Liver (tissue), 9 donors: ENCODE results near the gene UMODL1. TPM values are rescaled to one million over a fixed set of nuclear protein-coding genes. Genes with fewer than 3 reads are reported as not detected.

ENCODE experiments used
- DNase-seq: peaks from one replicate; pipeline ENCODE4 v3.0.0-alpha.2; 2017; ENCODE audit warnings: low spot score
- H3K27ac ChIP-seq, 2 donors: one replicate each; pipeline ENCODE4 v1.7.0; 2013; ENCODE audit warnings: inconsistent platforms in 2 of 2, low read length in 2 of 2, control low read depth in 1 of 2, low read depth in 1 of 2, mild to moderate bottlenecking in 1 of 2
- H3K27me3 ChIP-seq, 4 donors: one replicate each; pipeline versions ENCODE4 v1.6.1 to v1.7.0; 2013; ENCODE audit warnings: low read length in 3 of 4, inconsistent platforms in 1 of 4, mild to moderate bottlenecking in 1 of 4, moderate library complexity in 1 of 4; ENCODE audit not compliant: control insufficient read depth in 4 of 4, insufficient read depth in 4 of 4
- H3K36me3 ChIP-seq, 4 donors: one replicate each; pipeline versions ENCODE4 v1.6.1 to v1.7.0; 2013; ENCODE audit warnings: low read length in 3 of 4, mild to moderate bottlenecking in 3 of 4, low read depth in 1 of 4, moderate library complexity in 1 of 4; ENCODE audit not compliant: control insufficient read depth in 4 of 4, insufficient read depth in 3 of 4
- H3K4me1 ChIP-seq, 4 donors: one replicate each; pipeline versions ENCODE4 v1.6.1 to v1.7.0; 2013; ENCODE audit warnings: low read length in 3 of 4, mild to moderate bottlenecking in 3 of 4, moderate library complexity in 1 of 4; ENCODE audit not compliant: control insufficient read depth in 4 of 4, insufficient read depth in 4 of 4
- H3K4me3 ChIP-seq, 3 donors: one replicate each; pipeline versions ENCODE4 v1.6.1 to v1.7.0; 2013; ENCODE audit warnings: low read length in 3 of 3, control low read depth in 1 of 3, low read depth in 1 of 3, mild to moderate bottlenecking in 1 of 3
- H3K9ac ChIP-seq, 2 donors: one replicate each; pipeline ENCODE4 v1.7.0; 2013; ENCODE audit warnings: low read length in 2 of 2, mild to moderate bottlenecking in 2 of 2, moderate library complexity in 2 of 2, control low read depth in 1 of 2, low read depth in 1 of 2
- H3K9me3 ChIP-seq, 4 donors: one replicate each; pipeline versions ENCODE4 v1.6.1 to v1.7.0; 2013; ENCODE audit warnings: low read length in 3 of 4; ENCODE audit not compliant: control insufficient read depth in 4 of 4
- CTCF ChIP-seq: fragments of 150-350 bp; IDR thresholded peaks from 2 replicates; pipeline ENCODE4 v1.5.1; 2017; ENCODE audit warnings: improper control_type of control experiment, low read depth, low read length; ENCODE audit not compliant: missing input control
- EGR1 ChIP-seq, 2 donors: IDR thresholded peaks; 2 replicates each; pipeline ENCODE4 v1.6.1; 2016 to 2018; ENCODE audit warnings: antibody characterized with exemption in 2 of 2, low read depth in 2 of 2
- FOXA2 ChIP-seq: IDR thresholded peaks from 2 replicates; pipeline ENCODE4 v1.6.1; 2016; ENCODE audit warnings: antibody characterized with exemption
- GABPA ChIP-seq, 2 donors: IDR thresholded peaks in 1 of 2; conservative IDR thresholded peaks in 1 of 2; 2 replicates each; pipeline ENCODE4 v1.6.1; 2016; ENCODE audit warnings: antibody characterized with exemption in 2 of 2, mild to moderate bottlenecking in 1 of 2, moderate library complexity in 1 of 2
- HNF4A ChIP-seq, 2 donors: conservative IDR thresholded peaks; 2 replicates each; pipeline ENCODE4 v1.6.1; 2016; ENCODE audit warnings: antibody characterized with exemption in 2 of 2, mild to moderate bottlenecking in 2 of 2
- HNF4G ChIP-seq: IDR thresholded peaks from 2 replicates; pipeline ENCODE4 v1.6.1; 2016; ENCODE audit warnings: antibody characterized with exemption
- JUND ChIP-seq, 2 donors: IDR thresholded peaks; 2 replicates each; pipeline ENCODE4 v1.6.1; 2016; ENCODE audit warnings: antibody characterized with exemption in 2 of 2
- NR2F2 ChIP-seq: IDR thresholded peaks from 2 replicates; pipeline ENCODE4 v1.6.1; 2016; ENCODE audit warnings: antibody characterized with exemption
- SP1 ChIP-seq: IDR thresholded peaks from 2 replicates; pipeline ENCODE4 v1.6.1; 2018; ENCODE audit warnings: antibody characterized with exemption, mild to moderate bottlenecking
- YY1 ChIP-seq: IDR thresholded peaks from 2 replicates; pipeline ENCODE4 v1.6.1; 2016; ENCODE audit warnings: antibody characterized with exemption, mild to moderate bottlenecking
- WGBS: extraction: QIAGEN DNeasy Blood & Tissue Kit; methylation state at CpG from one replicate; pipeline ENCODE4 v1.1.7; 2013; 5-methylcytosine and 5-hydroxymethylcytosine counted together
- polyA plus RNA-seq, 2 donors: library from polyadenylated mRNA; stranded (reverse) in 1 of 2; unstranded in 1 of 2; fragments of 200-250 nt in 1 of 2; fragments of >200 nt in 1 of 2; fragmentation: Nextera tagmentation in 1 of 2; extraction: Ambion mirVana in 1 of 2; gene quantifications; one replicate each; pipeline versions ENCODE4 v1.2.1 to v1.2.3, GENCODE V29; 2013 to 2015
- total RNA-seq, 2 donors: library from RNA; depleted of rRNA; stranded (reverse); fragments of >200 nt; gene quantifications; one replicate each; pipeline ENCODE4 v1.2.3, GENCODE V29; 2014
- TF ChIP-seq, protein P1 (sequence below): IDR thresholded peaks from 2 replicates; pipeline ENCODE4 v1.6.1; 2016; ENCODE audit warnings: antibody characterized with exemption
- TF ChIP-seq, protein P2 (sequence below): IDR thresholded peaks from 2 replicates; pipeline ENCODE4 v1.6.1; 2016; ENCODE audit warnings: antibody characterized with exemption
- TF ChIP-seq, protein P3 (sequence below): IDR thresholded peaks from 2 replicates; pipeline ENCODE4 v1.6.1; 2016; ENCODE audit warnings: antibody characterized with exemption, mild to moderate bottlenecking
- TF ChIP-seq, protein P4 (sequence below): IDR thresholded peaks from 2 replicates; pipeline ENCODE4 v1.6.1; 2016; ENCODE audit warnings: antibody characterized with exemption
- donor health status: healthy.
- donor health status: healthy.
- donor health status: healthy.
- donor health status: healthy.
- donor health status: healthy.

UMODL1 gene
- total and polyA plus RNA-seq, 4 donors = 0.08 to 0.14 (median 0.08) TPM; not detected in 1

- Histone ChIP-seq H3K4me1 (peaks cover 0 to 2% (median under 1%) of the 10 kb centered on the region in 4 donors), H3K4me3 (no peak overlapping the region), H3K9ac (no peak overlapping the region), H3K9me3 (no peaks in the 10 kb centered on the region), H3K27ac (no peak overlapping the region), H3K36me3 (no peaks in the 10 kb centered on the region), H3K27me3 (no peaks in the 10 kb centered on the region)
- no peak for DNase-seq
- WGBS = 85% methylated on average over 7 of the region's 7 CpGs
- TF ChIP-seq SP1 = no peak
- TF ChIP-seq CTCF = no peak
- no peak for TF ChIP-seq HNF4G
- no peak for TF ChIP-seq YY1
- TF ChIP-seq NR2F2 = no peak
- TF ChIP-seq JUND (IDR thresholded peaks at IDR 0.05) = no peak
- TF ChIP-seq GABPA (IDR thresholded peaks at IDR 0.05 in 1 of 2, conservative IDR thresholded peaks at IDR 0.05 in 1 of 2) = no peak
- TF ChIP-seq, protein P1, sequence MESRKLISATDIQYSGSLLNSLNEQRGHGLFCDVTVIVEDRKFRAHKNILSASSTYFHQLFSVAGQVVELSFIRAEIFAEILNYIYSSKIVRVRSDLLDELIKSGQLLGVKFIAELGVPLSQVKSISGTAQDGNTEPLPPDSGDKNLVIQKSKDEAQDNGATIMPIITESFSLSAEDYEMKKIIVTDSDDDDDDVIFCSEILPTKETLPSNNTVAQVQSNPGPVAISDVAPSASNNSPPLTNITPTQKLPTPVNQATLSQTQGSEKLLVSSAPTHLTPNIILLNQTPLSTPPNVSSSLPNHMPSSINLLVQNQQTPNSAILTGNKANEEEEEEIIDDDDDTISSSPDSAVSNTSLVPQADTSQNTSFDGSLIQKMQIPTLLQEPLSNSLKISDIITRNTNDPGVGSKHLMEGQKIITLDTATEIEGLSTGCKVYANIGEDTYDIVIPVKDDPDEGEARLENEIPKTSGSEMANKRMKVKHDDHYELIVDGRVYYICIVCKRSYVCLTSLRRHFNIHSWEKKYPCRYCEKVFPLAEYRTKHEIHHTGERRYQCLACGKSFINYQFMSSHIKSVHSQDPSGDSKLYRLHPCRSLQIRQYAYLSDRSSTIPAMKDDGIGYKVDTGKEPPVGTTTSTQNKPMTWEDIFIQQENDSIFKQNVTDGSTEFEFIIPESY = no peak
- TF ChIP-seq, protein P2, sequence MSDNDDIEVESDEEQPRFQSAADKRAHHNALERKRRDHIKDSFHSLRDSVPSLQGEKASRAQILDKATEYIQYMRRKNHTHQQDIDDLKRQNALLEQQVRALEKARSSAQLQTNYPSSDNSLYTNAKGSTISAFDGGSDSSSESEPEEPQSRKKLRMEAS = no peak
- TF ChIP-seq, protein P3, sequence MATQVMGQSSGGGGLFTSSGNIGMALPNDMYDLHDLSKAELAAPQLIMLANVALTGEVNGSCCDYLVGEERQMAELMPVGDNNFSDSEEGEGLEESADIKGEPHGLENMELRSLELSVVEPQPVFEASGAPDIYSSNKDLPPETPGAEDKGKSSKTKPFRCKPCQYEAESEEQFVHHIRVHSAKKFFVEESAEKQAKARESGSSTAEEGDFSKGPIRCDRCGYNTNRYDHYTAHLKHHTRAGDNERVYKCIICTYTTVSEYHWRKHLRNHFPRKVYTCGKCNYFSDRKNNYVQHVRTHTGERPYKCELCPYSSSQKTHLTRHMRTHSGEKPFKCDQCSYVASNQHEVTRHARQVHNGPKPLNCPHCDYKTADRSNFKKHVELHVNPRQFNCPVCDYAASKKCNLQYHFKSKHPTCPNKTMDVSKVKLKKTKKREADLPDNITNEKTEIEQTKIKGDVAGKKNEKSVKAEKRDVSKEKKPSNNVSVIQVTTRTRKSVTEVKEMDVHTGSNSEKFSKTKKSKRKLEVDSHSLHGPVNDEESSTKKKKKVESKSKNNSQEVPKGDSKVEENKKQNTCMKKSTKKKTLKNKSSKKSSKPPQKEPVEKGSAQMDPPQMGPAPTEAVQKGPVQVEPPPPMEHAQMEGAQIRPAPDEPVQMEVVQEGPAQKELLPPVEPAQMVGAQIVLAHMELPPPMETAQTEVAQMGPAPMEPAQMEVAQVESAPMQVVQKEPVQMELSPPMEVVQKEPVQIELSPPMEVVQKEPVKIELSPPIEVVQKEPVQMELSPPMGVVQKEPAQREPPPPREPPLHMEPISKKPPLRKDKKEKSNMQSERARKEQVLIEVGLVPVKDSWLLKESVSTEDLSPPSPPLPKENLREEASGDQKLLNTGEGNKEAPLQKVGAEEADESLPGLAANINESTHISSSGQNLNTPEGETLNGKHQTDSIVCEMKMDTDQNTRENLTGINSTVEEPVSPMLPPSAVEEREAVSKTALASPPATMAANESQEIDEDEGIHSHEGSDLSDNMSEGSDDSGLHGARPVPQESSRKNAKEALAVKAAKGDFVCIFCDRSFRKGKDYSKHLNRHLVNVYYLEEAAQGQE = no peak
- no peak for TF ChIP-seq EGR1 (IDR thresholded peaks at IDR 0.05; ENCODE audit: low read depth in 2 of 2)
- TF ChIP-seq FOXA2 = no peak
- TF ChIP-seq, protein P4, sequence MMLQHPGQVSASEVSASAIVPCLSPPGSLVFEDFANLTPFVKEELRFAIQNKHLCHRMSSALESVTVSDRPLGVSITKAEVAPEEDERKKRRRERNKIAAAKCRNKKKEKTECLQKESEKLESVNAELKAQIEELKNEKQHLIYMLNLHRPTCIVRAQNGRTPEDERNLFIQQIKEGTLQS = no peak
- TF ChIP-seq HNF4A (conservative IDR thresholded peaks at IDR 0.05) = no peak
Measured at GRCh38 chr21:42044871-42045495, 26.1 kb upstream of the UMODL1 start.
